ENCODE data around the gene MSI2.

Gene MSI2

GRCh38 chr17:57279432-57279831 is 23.1 kb downstream of the MSI2 start:
- peaks cover 5% of the 10 kb centered on the region; the same call in 1 of the 2 replicates for H3F3A ChIP-seq (ENCODE audit: insufficient read depth)
- no peak overlapping the region for H2AFZ ChIP-seq (ENCODE audit: low read depth, low read length, severe bottlenecking)
- H3K4me2 ChIP-seq (ENCODE audit: low read depth, low read length, poor library complexity, severe bottlenecking): no peak overlapping the region
- H3K36me3 ChIP-seq (ENCODE audit: low read length): no peaks in the 10 kb centered on the region
- no peaks in the 10 kb centered on the region for H4K20me1 ChIP-seq (ENCODE audit: low read depth, low read length)
- H3K27me3 ChIP-seq (ENCODE audit: low read length): no peaks in the 10 kb centered on the region
- no peaks in the 10 kb centered on the region for H3K9me3 ChIP-seq (ENCODE audit: insufficient read depth, low read length)
- no peak for TF ChIP-seq EZH2phosphoT487 (conservative IDR thresholded peaks at IDR 0.05; ENCODE audit: low read length)
- TF ChIP-seq, protein P1, sequence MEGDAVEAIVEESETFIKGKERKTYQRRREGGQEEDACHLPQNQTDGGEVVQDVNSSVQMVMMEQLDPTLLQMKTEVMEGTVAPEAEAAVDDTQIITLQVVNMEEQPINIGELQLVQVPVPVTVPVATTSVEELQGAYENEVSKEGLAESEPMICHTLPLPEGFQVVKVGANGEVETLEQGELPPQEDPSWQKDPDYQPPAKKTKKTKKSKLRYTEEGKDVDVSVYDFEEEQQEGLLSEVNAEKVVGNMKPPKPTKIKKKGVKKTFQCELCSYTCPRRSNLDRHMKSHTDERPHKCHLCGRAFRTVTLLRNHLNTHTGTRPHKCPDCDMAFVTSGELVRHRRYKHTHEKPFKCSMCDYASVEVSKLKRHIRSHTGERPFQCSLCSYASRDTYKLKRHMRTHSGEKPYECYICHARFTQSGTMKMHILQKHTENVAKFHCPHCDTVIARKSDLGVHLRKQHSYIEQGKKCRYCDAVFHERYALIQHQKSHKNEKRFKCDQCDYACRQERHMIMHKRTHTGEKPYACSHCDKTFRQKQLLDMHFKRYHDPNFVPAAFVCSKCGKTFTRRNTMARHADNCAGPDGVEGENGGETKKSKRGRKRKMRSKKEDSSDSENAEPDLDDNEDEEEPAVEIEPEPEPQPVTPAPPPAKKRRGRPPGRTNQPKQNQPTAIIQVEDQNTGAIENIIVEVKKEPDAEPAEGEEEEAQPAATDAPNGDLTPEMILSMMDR (IDR thresholded peaks at IDR 0.05; ENCODE audit: insufficient read depth, low read length, poor library complexity, severe bottlenecking): no peak
- no peak overlapping the region for H3K9ac ChIP-seq (ENCODE audit: low read length)
- no peaks in the 10 kb centered on the region for H3K9me2 ChIP-seq (replicated peaks; ENCODE audit: insufficient read depth, low read length)
- H3K79me2 ChIP-seq (ENCODE audit: insufficient read depth, low read length): peaks cover 42% of the 10 kb centered on the region
- H3K4me3 ChIP-seq (ENCODE audit: insufficient read depth, low read length, poor library complexity, severe bottlenecking): no peak overlapping the region
- H3K27ac ChIP-seq (ENCODE audit: low read depth, low read length): no peak overlapping the region

DNA sequence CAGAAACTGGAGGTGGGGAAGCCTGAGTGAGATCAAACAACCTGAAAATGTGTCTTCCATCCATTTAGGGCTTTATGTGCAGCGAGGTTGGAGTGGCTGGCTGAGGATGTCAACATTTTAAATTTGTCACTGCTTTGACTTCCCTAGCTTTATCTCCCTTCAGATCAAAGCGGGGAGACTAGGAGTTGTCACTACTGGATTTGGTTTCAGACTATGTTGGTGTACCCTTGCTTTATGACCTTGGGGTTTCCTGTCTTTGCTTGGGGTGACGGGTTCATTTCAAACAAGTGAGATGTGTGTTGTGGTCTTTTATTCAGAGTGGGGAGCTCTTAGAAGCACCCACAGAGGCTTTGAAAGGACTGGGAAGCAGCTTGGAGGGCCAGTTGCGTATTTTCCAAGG is 25.6 kb downstream of the MSI2 start:
- TF ChIP-seq, protein P1 (IDR thresholded peaks at IDR 0.05; ENCODE audit: insufficient read depth, low read length, poor library complexity, severe bottlenecking): no peak
- TF ChIP-seq EZH2phosphoT487 (conservative IDR thresholded peaks at IDR 0.05; ENCODE audit: low read length): no peak
- Histone ChIP-seq H3K4me2 (ENCODE audit: low read depth, low read length, poor library complexity, severe bottlenecking) (no peak overlapping the region), H3K79me2 (ENCODE audit: insufficient read depth, low read length) (peaks cover 52% of the 10 kb centered on the region)

GRCh38 chr17:57282296-57282695 is 26.0 kb downstream of the MSI2 start:
- peaks cover 12% of the 10 kb centered on the region; the same call in 1 of the 2 replicates for H3K36me3 ChIP-seq (ENCODE audit: low read length)
- no peak overlapping the region for H2AFZ ChIP-seq (ENCODE audit: low read depth, low read length, severe bottlenecking)
- H4K20me1 ChIP-seq (ENCODE audit: low read depth, low read length): no peaks in the 10 kb centered on the region
- H3K27me3 ChIP-seq (ENCODE audit: low read length): no peaks in the 10 kb centered on the region
- H3K9me2 ChIP-seq (replicated peaks; ENCODE audit: insufficient read depth, low read length): no peaks in the 10 kb centered on the region
- TF ChIP-seq, protein P1 (IDR thresholded peaks at IDR 0.05; ENCODE audit: insufficient read depth, low read length, poor library complexity, severe bottlenecking): no peak
- TF ChIP-seq EZH2phosphoT487 (conservative IDR thresholded peaks at IDR 0.05; ENCODE audit: low read length): no peak
- no peak overlapping the region for H3K9ac ChIP-seq (ENCODE audit: low read length)
- peak overlapping the region; percentile 17; the same call in 1 of the 2 replicates for H3K27ac ChIP-seq (ENCODE audit: low read depth, low read length)
- H3K4me2 ChIP-seq (ENCODE audit: low read depth, low read length, poor library complexity, severe bottlenecking): no peak overlapping the region
- peaks cover 56% of the 10 kb centered on the region for H3K79me2 ChIP-seq (ENCODE audit: insufficient read depth, low read length)
- no peaks in the 10 kb centered on the region for H3K9me3 ChIP-seq (ENCODE audit: insufficient read depth, low read length)
- no peak overlapping the region for H3K4me3 ChIP-seq (ENCODE audit: insufficient read depth, low read length, poor library complexity, severe bottlenecking)
- H3F3A ChIP-seq (ENCODE audit: insufficient read depth): peaks cover 13% of the 10 kb centered on the region

More for the DNA sequence above, 25.6 kb downstream of the MSI2 start:
- H3K4me3 ChIP-seq (ENCODE audit: insufficient read depth, low read length, poor library complexity, severe bottlenecking): no peak overlapping the region
- peaks cover 13% of the 10 kb centered on the region for H3F3A ChIP-seq (ENCODE audit: insufficient read depth)
- H3K9me2 ChIP-seq (replicated peaks; ENCODE audit: insufficient read depth, low read length): no peaks in the 10 kb centered on the region
- peaks cover 10% of the 10 kb centered on the region; the same call in 1 of the 2 replicates for H3K36me3 ChIP-seq (ENCODE audit: low read length)
- no peak overlapping the region for H3K9ac ChIP-seq (ENCODE audit: low read length)
- H2AFZ ChIP-seq (ENCODE audit: low read depth, low read length, severe bottlenecking): no peak overlapping the region
- H3K9me3 ChIP-seq (ENCODE audit: insufficient read depth, low read length): no peaks in the 10 kb centered on the region
- peak overlapping the region; percentile 17; the same call in 1 of the 2 replicates for H3K27ac ChIP-seq (ENCODE audit: low read depth, low read length)
- no peaks in the 10 kb centered on the region for H3K27me3 ChIP-seq (ENCODE audit: low read length)
- H4K20me1 ChIP-seq (ENCODE audit: low read depth, low read length): no peaks in the 10 kb centered on the region

Data from SU-DHL-6 (cell line).